ENCODE data around the gene MAPK9. TPM values are rescaled to one million over a fixed set of nuclear protein-coding genes. Genes with fewer than 3 reads are reported as not detected.

MAPK9 gene
- total RNA-seq, 1 experiment from 2014 or later = 38.6 TPM

GRCh38 chr5:180202939-180203573, 88.8 kb downstream of the MAPK9 start:
- no peak for TF ChIP-seq CTCF (conservative IDR thresholded peaks at IDR 0.05)
- Histone ChIP-seq H2BK5ac (ENCODE audit: insufficient read length, low read length) (no peak overlapping the region), H3K9ac (ENCODE audit: extremely low read depth, insufficient read length, low read length) (no peak overlapping the region), H3K56ac (ENCODE audit: insufficient read length, low read depth, low read length) (no peak overlapping the region), H3K27ac (ENCODE audit: insufficient read length, low read depth, low read length) (no peak overlapping the region), H2BK12ac (ENCODE audit: insufficient read length, low read depth, low read length) (no peak overlapping the region), H4K5ac (ENCODE audit: insufficient read length, low read depth, low read length) (no peak overlapping the region), H4K8ac (replicated peaks; ENCODE audit: insufficient read length, low read depth, low read length) (no peak overlapping the region), H3K4me1 (ENCODE audit: insufficient read depth, low read length) (no peaks in the 10 kb centered on the region), H3K79me2 (ENCODE audit: insufficient read depth, low read length) (no peaks in the 10 kb centered on the region), H3K4me2 (ENCODE audit: insufficient read depth, insufficient read length, low read length) (no peak overlapping the region), H3K18ac (ENCODE audit: insufficient read length, low read depth, low read length) (no peak overlapping the region), H2BK120ac (ENCODE audit: low read depth, low read length, poor library complexity, severe bottlenecking) (no peak overlapping the region), H3K14ac (ENCODE audit: insufficient read depth, low read length) (no peak overlapping the region), H4K20me1 (ENCODE audit: control insufficient read depth, insufficient read depth, insufficient read length) (no peaks in the 10 kb centered on the region), H4K91ac (ENCODE audit: insufficient read length, low read depth, low read length) (no peak overlapping the region), H3K4ac (ENCODE audit: low read depth, low read length) (no peak overlapping the region), H3K23me2 (ENCODE audit: insufficient read length, low read depth, low read length, poor library complexity, severe bottlenecking) (no peaks in the 10 kb centered on the region), H2BK20ac (ENCODE audit: low read depth, low read length, poor library complexity, severe bottlenecking) (no peak overlapping the region), H3T11ph (ENCODE audit: low read length) (no peak overlapping the region), H2AFZ (ENCODE audit: low read length) (no peak overlapping the region), H3K23ac (ENCODE audit: insufficient read length, low read depth, low read length) (no peak overlapping the region), H3K79me1 (ENCODE audit: insufficient read depth, low read depth, low read length, poor library complexity, severe bottlenecking) (no peaks in the 10 kb centered on the region), H2BK15ac (ENCODE audit: low read depth, low read length) (no peak overlapping the region), H3K27me3 (ENCODE audit: insufficient read depth, low read length) (peaks cover 5% of the 10 kb centered on the region; the same call in 1 of the 2 replicates), H2AK5ac (ENCODE audit: insufficient read length, low read length) (no peak overlapping the region), H3K9me3 (ENCODE audit: control insufficient read depth, low read depth, low read length) (no peaks in the 10 kb centered on the region)
- no peak for DNase-seq
- H3K9me3 Mint-ChIP-seq = 0 out of 5 replicates have a peak, but pooled peaks cover 0 to 3% of the 10 kb centered on the region in 2 experiments
- peaks cover 6 to 12% of the 10 kb centered on the region in 2 experiments; a peak in 2 of 4 replicates for H3K4me1 Mint-ChIP-seq
- H3K27ac Mint-ChIP-seq = no peak overlapping the region
- WGBS (ENCODE audit: extremely low coverage, insufficient read length, low lambda C conversion rate) = no CpG with 5 or more reads among the region's 8 CpGs
- no peak overlapping the region for H3K4me3 Mint-ChIP-seq
- H3K36me3 Mint-ChIP-seq (ENCODE audit: insufficient read depth in 1 of 3, low read depth in 3 of 3) = no peaks in the 10 kb centered on the region
- H3K27me3 Mint-ChIP-seq (ENCODE audit: low read depth) = peaks cover 11% of the 10 kb centered on the region

Measured in H9 (cell line).